Forelimb muscle (tissue), 1 donor: ENCODE data around the gene MISP3. TPM values are rescaled to one million over a fixed set of nuclear protein-coding genes. Genes with fewer than 3 reads are reported as not detected.
"Not testable (repeated sequence)": the region's sequence is repeated elsewhere in the genome, so short reads cannot be mapped to it uniquely, and the experiment has no call there.

Source experiments
- DNase-seq: peaks from one replicate; pipeline ENCODE4 v3.0.0-alpha.2; 2013; ENCODE audit warnings: low read depth
- polyA plus RNA-seq: library from polyadenylated mRNA; unstranded; fragments of 120-200 nt; gene quantifications from one replicate; pipeline ENCODE4 v1.2.1, GENCODE V29; 2013; ENCODE audit not compliant: insufficient read length

Gene MISP3
- 0.65 TPM for polyA plus RNA-seq

DNA sequence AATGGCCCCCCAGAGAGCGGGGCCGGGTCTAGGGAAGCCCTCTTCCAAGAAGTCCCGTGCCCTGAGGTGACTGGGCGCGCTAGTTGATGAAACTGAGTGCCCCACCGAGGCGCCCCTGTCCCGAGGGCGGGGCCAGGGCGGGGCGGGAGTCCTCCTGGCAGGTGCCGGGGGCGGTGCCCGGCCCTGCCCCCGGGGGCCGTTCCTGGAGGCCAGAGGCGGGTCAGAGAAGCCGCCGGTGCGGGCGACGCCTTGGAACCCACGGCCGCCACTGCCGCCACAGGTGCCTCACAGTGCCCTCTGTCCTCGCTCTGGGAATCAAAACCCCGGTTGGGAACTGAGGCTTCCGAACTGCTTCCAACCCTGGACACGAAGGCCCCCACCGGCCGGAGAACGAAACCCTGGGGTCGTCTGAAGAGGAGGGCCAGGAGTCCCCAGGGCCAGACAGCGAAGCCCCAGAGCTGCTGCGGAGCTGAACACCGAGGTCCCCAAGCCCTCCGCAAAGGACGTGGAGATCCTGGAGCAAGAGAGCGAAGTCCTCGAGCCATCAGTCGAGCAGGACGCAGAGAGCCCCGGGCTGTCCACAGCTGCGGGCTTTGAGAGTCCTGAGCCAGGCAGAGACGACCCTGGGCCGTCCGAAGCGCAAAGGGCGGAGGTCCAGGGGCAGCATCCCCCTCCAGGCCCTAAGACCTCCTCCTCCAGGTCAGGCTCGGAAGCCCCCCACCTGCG, at the start of gene MISP3:
Gene MISP3, plus strand, starts transcription at position 252 of the 726 bp plus-strand sequence. CDS start 524 bp downstream, outside the sequence.
- no peak for DNase-seq

DNA sequence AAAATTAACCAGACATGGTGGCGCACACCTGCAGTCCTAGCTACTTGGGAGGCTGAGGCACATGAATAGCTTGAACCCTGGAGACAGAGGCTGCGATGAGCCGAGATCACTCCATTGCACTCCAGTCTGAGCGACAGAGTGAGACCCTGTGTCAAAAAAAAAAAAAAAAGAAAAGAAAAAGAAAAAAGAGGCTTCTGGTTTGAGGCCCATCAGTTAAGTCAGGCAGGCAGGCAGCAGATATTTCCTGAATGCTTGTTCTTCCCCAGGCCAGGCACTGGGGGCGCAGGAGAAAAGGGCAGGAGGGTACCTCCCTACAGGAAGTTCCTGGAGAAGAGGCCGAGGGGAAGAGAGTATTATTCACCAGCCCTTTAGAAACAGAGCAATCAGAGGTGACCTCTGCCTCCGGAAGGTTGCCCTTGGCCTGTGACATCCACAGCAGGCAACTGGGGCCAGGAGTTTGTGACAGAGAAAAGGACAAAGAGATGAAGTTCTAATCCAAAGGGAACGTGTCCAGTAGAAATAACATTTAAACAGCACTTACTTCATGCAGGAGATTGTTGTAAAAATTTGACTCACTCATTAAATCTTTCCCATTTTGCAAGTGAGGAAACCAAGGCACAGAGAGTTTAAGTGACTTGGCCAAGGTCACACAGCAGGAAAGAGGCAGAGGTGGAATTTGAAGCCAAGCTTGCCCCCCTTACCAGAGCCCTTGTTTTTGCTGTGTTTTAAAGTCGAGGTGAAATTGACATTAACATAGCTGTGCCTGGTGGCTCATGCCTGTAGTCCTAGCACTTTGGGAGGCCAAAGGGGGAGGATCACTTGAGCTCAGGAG, 49.0 kb upstream of the MISP3 start:
- no peak for DNase-seq

DNA sequence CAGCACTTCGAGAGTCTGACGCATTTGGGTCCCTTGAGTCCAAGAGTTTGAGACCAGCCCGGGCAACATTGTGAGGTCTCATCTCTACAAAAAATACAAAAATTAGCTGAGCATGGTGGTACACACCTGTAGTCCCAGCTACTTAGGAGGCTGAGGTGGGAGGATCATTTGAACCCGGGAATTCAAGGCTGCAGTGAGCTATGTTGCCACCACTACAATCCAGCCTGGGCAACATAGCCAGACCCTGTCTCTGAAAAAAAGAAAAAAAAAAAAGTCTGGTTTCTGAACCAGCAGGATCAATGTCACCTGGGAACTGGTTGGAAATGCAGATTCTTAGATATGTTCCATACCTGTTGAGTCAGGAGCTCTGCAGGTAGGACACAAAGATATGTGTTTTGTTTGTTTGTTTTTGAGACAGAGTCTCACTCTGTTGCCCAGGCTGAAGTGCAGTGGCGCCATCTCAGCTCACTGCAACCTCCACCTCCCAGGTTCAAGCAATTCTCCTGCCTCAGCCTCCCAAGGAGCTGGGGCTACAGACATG, 45.9 kb upstream of the MISP3 start:
- DNase-seq, result not testable (repeated sequence)

DNA sequence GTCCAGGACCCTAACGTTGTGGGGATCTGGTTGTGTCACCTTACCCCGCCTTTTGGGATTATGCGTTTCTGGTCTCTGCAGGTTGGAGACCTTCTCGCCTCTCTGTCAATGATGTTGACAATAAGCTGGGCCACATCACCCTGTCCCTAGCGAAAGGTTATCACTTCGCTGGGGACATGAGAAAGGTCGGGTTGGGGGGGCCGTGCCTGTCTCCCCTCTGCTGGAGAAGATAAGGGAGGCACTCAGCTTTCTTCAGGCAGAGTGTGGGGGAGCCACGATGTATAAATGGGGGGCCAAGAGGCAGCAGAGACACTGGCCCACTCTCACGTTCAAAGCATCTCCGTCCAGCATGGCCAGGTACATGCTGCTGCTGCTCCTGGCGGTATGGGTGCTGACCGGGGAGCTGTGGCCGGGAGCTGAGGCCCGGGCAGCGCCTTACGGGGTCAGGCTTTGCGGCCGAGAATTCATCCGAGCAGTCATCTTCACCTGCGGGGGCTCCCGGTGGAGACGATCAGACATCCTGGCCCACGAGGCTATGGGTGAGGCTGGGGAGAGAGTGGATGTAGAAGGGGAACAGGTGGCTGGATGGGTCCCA, 44.6 kb upstream of the MISP3 start, which contains the start of gene RLN3:
Gene RLN3, plus strand, starts transcription at position 293 of the 595 bp plus-strand sequence. Its CDS starts 57 bp downstream, at position 350.
- no peak for DNase-seq

DNA sequence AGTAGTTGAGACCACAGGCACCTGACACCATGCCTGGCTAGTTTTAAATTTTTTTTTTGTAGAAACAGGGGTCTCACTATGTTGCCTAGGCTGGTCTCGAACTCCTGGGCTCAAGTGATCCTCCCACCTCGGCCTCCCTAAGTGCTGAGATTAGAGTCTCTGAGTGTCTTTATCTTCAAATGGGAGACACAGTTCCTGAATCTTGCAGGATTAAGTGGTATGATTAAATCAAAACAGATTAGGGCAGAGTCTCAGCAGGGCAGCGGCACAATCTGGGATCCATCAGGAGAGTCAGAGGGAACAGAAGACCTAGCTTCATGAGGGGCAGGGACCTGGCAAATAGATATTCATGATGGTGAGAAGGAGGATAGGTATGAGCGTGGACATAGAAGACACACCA, 43.7 kb upstream of the MISP3 start:
- no peak for DNase-seq

DNA sequence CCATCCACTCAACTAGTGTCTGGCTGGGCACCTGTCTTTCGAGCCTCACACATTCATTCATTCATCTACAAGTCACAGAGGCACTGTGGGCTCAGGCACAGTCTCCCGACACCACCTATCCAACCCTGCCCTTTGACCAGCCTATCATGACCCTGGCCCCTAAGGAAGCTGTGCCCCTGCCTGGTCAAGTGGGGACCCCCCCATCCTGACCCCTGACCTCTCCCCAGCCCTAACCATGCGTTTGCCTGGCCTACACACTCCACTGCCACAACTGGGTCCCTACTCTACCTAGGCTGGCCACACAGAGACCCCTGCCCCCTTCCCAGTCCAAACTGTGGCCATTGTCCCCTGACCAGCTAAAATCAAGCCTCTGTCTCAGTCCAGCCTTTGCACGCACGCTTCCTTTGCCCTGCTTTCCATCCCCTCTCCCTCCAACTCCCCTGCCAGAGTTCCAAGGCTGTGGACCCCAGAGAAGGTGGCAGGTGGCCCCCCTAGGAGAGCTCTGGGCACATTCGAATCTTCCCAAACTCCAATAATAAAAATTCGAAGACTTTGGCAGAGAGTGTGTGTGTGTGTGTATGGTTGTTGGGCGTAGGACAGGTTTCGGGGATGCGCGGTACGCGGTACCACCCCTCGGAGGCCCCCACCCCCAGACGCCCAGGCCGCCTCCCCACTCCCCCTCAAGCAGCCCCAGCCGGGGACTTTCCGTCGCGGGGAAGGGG, 41.4 kb upstream of the MISP3 start:
- no peak for DNase-seq

DNA sequence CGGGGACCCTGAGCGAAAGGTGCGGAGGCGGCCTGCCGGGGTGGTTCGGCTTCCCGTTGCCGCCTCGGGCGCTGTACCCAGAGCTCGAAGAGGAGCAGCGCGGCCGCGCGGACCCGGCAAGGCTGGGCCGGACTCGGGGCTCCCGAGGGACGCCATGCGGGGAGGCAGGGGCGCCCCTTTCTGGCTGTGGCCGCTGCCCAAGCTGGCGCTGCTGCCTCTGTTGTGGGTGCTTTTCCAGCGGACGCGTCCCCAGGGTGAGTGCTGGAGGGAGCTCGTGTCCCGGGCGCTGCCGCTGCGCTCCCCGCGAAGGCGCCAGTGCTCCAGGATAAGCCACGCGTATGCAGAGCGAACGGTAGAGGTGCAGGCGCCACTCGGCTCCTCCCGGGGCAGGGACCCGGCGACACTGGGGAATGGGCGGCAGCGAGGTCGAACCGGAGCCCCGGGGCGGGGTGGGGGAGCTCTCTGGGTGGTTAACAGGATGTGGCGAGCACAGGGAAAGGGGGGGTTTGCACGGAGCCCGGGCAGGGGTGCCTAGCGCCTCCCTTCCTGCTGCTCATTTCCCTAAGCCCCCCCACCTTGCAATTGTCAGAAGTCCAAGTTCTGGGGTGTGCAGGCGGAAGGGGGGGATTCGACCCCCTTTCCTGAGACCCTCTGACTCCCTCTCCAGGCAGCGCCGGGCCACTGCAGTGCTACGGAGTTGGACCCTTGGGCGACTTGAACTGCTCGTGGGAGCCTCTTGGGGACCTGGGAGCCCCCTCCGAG, 40.7 kb upstream of the MISP3 start, which contains the start of gene IL27RA:
Gene IL27RA, plus strand, starts transcription at position 44 of the 762 bp plus-strand sequence. Its CDS starts 111 bp downstream, at position 155.
- no peak for DNase-seq

DNA sequence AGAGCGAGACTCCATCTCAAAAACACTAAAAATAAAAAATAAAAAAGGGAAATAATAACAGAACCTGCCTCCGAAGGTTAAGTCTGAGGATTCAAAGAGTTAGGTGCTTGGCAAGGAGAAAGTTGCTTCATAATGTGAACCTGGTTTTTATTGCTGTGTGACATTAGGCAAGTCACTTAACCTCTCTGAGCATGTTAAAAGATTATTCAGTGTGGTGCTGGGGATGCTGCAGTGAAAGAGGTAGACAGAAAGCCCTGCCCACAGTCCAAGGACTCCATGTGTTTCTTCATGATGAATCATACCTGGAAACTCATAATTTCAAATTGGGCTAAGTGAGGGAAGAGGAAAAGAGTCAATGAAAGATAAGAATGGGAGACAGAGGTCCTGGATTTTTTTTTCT, 38.6 kb upstream of the MISP3 start:
- DNase-seq, result no peak

DNA sequence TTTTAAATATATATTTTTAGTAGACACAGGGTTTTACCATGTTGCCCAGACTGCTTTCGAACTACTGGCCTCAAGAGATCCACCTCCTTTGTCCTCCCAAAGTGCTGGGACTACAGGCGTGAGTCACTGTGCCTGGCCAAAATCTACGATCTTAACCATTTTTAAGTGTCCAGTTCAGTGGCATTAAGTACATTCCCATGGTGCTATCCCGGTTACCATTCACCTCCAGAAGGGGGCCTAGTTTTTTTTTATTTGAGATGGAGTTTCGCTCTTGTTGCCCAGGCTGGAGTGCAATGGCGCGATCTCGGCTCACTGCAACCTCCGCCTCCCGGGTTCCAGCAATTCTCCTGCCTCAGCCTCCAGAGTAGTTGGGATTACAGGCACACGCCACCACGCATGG, 37.4 kb upstream of the MISP3 start:
- DNase-seq, result not testable (repeated sequence)

DNA sequence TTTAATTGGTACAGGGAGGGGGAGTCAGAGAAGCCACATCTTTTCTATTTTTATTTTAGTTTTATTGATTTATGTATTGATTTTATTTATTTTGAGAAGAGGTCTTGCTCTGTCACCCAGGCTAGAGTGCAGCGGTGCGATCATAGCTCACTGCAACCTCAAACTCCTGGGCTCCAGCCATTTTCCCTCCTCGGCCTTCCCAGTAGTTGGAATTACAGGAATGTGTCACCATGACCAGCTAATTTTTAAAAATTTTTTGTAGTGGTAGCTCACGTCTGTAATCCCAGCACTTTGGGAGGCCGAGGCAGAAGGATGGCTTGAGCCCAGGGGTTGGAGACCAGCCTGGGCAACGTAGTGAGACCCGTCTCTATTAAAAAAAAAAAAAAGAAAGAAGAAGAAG, 36.9 kb upstream of the MISP3 start:
- no peak for DNase-seq

DNA sequence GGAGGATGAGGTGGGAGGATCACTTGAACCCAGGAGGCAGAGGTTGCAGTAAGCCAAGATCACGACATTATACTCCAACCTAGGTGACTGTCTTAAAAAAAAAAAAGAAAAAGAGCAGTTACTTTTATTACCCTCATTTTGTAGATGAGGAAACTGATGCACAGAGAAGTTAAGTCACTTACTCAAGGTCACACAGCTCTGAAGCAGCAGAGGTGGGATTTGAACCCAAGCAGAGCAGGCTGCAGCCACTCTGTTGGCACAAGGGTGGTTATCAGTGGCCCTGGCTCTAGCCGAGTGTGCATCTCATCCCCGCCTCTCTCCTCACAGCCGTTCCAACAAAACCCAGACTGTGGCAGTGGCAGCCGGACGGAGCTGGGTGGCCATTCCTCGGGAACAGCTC, 33.4 kb upstream of the MISP3 start:
- no peak for DNase-seq

DNA sequence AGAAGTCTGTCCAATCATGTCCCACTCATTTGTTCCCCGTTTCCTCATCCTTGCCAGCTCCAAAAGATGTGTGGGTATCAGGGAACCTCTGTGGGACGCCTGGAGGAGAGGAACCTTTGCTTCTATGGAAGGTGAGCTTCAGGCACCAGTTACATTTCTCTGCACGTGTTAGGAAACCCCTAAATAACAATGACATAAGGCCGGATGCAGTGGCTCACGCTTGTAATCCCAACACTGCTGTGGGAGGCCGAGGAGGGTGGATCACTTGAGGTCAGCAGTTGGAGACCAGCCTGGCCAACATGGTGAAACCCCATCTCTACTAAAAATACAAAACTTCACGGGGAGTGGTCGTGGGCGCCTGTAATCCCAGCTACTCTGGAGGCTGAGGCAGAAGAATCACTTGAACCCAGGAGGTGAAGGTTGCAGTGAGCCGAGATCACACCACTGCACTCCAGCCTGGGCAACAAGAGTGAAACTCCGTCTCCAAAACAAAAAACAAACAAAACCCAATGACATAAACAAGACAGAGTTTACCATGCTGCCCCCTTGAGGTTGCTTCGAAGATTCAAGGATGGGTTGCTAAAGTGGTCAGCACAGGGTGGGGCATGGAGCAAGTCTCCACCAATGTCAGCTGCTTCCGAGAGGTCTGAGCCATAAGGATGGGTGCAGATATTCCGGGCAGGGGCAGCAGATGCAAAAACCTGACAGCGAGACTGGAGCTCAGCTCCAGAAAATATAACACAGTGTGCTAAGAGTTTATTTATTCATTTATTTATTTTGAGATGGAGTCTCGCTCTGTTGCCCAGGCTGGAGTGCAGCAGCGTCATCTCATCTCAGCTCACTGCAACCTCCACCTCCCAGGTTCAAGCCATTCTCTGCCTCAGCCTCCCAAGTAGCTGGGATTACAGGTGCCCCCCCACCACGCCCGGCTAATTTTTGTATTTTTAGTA, 29.7 kb upstream of the MISP3 start:
- DNase-seq, result peak; percentile 62

DNA sequence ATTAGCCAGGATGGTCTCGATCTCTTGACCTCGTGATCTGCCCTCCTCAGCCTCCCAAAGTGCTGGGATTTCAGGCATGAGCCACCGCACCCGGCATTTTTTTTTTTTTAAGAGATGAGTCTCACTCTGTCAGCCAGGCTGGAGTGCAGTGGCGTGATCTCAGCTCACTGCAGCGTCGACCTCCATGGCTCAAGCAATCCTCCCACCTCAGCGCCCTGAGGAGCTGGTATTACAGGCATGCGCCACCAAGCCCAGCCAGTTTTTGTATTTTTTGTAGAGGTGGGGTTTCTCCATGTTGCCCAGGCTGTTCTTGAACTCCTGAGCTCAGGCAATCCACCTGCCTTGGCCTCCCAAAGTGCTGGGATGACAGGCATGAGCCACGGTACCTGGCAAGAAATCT, 24.7 kb upstream of the MISP3 start:
- not testable (repeated sequence) for DNase-seq

DNA sequence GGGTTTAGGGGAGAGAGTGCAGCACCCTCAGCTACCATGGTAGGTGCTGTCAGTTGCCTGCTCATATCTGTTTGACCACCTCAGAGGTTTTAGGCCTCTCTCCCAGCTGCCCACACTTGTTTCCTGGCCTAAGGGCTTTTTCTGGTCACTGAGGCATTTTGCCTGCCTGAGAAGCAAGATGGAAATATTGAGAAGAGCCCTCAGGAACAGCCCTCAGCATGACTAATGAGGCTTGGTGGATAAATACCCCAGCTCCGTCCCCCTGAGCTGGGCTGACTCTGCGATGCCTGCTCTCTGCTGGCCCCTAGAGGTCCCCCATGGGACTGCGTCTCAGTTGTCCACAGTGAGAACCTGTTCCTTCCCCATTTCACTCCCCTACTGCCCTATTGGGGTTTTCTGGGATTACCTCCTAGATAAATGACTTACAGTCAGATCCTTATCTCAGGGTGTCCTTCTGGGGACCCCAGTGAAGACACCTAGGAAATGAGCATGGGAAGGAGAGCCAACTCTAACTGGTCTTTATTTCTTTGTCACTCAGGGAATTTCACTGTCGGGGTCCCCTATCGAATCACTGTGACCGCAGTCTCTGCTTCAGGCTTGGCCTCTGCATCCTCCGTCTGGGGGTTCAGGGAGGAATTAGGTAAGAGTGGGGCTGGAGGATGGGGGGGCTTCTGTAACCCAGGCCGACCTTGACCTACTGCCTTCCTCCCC, 24.0 kb upstream of the MISP3 start:
- no peak for DNase-seq

DNA sequence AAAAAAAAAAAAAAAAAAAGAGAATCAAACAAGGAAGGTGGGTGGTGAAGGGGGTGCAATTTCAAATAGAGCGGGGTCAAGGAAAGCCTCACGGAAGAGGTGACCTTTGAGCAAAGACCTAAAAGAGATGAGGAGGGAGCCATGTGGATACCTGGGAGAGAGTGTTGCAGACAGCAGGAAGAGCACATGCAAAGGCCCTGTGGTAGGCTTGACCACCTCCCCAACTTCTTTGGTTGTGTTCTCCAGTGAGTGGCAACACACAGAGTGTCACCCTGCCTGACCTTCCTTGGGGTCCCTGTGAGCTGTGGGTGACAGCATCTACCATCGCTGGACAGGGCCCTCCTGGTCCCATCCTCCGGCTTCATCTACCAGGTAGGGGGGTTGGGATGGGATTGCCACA, 22.1 kb upstream of the MISP3 start:
- DNase-seq, result no peak

DNA sequence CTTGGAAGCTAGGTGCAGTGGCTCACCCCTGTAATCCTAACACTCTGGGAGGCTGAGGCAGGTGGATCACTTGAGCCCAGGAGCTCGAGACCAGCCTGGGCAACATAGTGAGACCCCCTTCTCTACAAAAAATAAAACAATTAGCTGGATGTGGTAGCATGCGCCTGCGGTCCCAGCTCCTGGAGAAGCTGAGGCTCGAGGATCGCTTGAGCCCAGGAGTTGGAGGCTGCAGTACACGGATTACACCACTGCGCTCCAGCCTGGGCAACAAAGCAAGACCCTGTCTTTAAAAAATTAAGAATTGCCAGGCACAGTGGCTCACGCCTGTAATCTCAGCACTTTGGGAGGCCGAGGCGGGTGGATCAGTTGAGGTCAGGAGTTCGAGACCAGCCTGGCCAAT, 21.6 kb upstream of the MISP3 start:
- DNase-seq, result not testable (repeated sequence)

DNA sequence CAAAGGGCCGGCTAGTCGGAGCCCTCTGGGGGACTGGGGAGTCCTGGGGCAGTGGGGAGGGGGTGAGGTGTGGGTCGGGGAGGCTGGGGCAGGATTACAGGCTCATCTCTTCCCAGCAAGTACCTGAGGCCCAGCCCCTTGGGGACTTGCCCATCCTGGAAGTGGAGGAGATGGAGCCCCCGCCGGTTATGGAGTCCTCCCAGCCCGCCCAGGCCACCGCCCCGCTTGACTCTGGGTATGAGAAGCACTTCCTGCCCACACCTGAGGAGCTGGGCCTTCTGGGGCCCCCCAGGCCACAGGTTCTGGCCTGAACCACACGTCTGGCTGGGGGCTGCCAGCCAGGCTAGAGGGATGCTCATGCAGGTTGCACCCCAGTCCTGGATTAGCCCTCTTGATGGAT, 20.6 kb upstream of the MISP3 start:
- no peak for DNase-seq

DNA sequence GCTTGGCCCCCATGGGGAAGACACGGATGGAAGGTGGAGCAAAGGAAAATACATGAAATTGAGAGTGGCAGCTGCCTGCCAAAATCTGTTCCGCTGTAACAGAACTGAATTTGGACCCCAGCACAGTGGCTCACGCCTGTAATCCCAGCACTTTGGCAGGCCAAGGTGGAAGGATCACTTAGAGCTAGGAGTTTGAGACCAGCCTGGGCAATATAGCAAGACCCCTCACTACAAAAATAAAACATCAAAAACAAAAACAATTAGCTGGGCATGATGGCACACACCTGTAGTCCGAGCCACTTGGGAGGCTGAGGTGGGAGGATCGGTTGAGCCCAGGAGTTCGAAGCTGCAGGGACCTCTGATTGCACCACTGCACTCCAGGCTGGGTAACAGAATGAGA, 20.1 kb upstream of the MISP3 start:
- no peak for DNase-seq

DNA sequence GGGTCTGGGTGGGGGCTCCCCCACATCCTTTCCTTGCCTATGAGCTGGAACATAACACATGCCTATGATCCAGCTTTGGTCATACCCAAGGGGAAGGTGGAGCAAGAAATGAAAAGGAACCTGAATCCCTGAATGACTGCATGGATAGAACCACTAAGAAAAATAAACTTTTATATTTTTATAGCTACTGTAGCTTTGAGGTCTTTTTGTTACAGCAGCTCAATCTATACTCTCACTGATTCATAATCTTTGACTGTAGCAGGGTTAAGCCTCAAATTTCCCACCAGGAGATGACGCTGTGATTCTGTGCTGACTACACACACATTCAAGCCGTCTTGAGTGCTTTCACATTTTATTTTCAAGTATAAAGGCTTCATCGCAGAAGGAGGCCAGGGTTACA, 19.6 kb upstream of the MISP3 start:
- DNase-seq, result no peak
